ENCODE data around the gene CUX1. TPM values are rescaled to one million over a fixed set of nuclear protein-coding genes. Genes with fewer than 3 reads are reported as not detected.
"Not testable (repeated sequence)": the region's sequence is repeated elsewhere in the genome, so short reads cannot be mapped to it uniquely, and the experiment has no call there.

Gene CUX1
- polyA plus RNA-seq, 1 donor, result 43.6 TPM

DNA sequence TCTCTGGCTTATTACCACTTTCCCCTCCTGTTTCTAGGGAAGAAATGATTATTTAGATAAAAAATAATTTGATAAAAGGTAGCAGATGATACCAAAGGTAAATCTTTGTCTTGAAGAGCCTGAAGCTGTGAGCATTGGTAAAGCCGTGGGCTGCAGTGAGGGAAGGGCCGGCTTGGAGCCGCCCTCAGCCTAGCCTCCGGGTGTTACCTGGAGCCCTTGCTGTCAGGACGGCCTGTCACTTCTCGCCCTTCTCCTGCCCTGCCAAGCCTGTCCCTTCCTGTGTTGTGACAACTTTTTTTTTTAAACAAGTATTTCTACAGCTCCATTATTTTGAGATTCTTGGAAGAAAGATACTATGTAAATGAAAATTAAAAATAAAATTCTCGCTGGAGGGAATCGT, 7.0 kb downstream of the CUX1 start:
- no peak for DNase-seq

DNA sequence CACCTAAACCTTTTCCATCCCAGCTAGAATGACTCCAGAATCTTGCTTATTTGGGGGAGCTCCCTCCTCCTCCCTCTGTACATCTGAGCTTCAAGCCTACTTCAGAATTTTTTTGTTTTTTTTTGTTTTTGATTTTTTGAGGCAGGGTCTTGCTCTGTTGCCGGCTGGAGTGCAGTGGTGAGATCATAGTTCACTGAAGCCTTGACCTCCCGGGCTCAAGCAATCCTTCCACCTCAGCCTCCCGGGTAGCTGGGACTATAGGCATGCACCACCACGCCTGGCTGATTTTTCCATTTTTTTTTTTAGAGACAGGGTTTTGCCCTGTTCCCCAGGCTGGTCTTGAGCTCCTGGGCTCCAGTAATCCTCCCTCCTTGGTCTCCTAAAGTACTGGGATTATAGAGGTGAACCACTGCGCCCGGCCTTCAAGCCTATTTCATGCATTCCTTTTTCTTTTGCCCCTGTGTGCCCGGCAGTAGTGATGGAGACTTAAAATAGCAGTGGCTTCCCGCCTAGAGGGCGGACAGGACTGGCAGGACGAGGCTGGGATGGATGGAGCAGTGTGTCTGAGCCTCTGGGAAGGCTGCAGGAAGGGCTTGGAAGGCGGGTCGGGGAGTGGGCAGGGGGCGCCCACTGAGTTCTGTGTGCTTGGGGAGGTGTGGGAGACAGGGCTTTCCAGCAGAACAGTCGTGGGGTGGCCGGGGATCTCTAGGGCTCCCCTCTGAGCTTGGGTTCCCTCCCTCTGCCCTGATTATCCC, 8.8 kb downstream of the CUX1 start:
- DNase-seq, result no peak

DNA sequence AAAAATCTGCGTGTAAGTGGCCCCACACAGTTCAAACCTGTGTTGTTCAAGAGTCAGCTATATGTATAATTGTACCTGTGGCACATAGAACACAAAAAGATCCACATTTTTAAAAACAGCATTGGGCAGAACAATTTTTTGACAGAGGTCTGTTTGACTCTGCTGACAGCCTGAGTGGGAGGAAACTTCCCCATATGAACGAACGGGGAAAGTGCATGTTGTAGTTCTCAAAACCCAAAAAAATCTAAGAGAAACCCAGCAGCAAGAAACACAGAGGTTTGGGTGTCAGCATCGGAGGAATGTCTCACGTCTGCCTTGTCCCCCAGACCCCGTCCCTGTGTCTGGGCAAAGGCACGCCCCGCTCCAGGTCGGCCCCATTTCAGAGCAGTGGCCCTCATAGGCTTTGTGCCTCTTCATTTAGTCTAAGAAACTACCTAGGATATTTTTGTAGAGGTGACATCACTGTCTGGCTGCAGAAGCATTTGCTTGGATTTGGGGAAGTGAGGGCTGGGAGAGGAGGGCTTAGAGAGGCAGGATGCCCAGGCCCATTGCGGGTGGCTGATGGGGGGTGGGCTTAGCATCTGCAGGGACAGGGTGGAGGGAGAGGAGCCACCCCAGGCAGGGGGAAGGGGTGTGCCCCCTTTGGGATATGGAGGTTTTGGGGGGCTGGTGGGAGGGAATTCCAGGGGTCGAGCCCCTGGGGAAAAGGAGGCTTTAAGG, 11.0 kb downstream of the CUX1 start:
- no peak for DNase-seq

DNA sequence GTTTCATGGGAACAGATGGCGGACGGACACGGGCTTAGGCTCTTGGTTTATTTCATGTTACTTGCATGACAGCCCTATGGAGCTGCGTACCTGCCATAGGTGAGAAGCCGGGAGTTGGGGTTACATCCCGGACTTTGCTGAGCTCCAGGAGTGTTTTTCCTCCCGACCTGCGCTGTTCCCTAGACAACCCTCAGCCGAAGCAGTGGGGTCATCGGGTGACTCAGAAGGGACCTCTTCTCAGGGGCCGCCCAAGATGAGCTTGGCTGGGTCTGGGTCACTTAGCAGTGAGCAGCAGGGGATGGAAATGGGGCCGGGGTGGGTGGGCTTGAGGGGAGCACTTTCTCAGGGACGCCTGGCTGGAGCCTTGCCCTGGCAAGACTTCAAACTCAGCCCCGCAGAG, 11.9 kb downstream of the CUX1 start:
- no peak for DNase-seq

DNA sequence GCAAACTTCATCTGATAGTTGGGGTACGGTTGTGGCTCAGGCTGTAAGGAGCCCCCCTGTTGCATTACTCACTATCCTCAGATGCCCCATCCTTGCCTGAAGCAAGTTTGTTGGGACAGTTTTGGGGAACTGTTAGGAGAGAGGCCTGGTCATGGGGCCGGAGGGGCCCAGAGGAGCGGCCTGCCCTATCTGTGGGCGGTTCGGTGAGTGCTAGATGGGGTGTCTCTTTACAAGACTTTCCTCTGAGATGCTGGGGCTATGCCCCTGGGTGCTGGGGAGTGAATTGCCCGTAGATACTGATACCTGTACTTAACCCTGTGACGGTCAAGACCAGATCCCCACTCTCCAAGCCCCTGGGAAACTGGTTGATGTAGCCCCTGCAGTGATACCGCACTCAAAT, 12.4 kb downstream of the CUX1 start:
- no peak for DNase-seq

DNA sequence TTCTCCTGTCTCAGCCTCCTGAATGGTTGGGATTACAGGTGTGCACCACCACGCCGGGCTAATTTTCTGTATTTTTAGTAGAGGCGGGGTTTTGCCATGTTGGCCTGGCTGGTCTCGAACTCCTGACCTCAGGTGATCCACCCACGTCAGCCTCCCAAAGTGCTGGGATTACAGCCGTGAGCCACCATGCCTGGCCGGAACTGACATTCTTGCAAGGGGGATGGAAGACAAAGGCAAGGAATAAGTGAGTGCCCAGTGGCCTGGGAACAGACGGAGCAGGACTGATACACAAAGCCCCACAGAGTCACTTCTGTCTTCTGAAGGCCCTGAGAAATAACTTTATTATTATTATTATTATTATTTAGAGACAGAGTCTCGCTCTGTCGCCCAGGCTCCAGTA, 14.0 kb downstream of the CUX1 start:
- not testable (repeated sequence) for DNase-seq

DNA sequence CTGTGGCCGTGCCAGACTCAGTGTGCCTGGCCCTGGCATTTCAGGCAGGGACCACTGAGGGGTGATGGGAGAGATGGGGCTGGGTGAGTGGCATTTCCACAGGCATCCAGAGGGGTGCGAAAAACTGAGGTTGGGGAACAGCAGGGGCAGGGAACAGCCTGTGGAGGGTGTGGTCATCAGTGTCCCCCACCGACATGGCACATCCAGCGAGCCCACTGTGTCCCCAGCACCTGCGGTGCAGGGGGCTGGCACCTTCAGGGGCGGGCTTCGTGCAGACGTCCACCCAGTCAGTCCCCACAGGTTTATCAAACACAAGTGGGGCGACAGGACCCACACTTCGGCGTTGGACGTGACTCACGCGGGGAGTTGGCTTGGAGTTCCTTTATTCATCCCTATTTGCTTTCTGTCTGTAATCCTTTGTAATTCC, 14.8 kb downstream of the CUX1 start:
- no peak for DNase-seq

DNA sequence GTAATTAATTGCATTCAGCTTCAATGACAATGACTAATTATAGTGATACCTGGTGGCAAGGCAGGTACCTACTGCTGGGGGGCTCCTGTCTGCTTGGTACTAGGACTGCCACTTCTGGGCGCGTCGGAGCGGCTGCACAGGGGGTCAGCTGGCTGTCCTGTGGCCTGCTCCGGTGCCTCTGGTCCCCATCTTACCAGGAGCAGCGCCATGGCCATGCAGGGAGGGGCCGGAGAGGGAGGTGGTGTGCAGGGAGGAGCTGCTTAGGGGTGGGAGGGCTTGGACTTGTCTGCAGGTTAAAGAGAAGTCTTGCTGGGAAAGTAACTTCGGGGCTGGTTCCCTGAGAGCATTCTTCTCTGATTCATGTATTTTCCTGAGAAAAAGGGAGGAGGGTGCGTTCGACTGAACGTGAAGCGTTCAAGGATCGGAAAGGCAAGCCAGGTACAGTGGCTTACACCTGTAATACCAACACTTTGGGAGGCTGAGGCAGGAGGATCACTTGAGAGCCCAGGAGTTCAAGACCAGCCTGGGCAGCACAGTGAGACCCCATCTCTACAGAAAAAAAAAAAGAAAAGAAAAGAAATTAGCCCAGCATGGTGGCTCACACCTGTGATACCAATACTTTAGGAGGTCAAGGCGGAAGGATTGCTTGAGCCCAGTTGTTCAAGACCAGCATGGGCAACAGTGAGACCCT, 15.4 kb downstream of the CUX1 start:
- no peak for DNase-seq

DNA sequence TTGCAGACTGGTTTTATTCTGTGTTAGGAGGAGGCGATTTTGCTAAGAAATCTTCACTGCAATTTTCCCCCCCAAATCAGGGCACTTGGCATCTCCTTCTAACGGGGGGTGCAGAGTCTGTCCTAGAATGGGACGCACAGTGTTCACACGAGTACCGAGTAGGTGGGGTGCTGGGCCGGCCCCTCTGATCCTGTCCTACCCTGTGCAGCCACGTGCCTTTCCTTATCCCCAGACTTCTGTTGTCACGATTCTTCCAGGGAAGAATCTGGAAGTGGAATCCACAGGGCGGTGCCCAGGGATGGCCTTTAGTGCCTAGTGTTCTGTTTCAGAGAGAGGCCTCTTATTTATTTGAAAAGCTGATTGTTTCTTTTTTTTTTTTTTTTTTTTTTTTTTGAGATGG, 16.4 kb downstream of the CUX1 start:
- no peak for DNase-seq

DNA sequence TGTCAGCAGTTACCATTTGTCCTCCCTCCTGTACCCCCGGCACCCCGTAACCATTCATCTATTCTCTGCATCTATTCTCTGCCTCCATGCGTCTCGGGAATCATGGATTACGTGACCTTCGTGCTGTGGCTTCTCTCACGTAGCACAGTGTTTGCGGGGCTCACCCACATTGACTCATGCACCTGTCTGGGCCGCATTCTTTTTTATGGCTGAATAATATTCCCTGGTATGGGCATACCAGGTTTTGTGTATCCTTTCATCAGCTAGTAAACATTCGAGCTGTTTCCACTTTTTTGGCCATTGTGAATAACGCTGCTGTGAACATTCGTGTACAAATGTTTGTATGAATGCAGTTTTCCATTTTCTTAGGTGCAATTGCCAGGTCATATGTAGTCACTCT, 17.7 kb downstream of the CUX1 start:
- DNase-seq, result no peak

DNA sequence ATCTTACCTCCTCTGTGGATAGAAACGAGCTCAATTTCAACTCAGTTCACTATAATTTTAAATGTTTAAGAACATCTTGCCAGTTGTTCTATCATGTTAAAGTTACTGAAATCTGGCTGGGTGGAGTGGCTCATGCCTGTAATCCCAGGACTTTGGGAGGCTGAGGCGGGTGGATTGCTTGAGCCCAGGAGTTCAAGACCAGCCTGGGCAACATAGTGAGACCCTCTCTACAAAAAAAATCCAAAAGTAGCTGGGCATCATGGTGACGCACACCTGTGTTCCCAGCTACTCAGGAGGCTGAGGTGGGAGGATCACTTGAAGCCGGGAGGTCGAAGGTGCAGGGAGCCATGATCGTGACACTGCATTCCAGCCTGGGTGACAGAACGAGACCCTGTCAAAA, 20.0 kb downstream of the CUX1 start:
- DNase-seq, result not testable (repeated sequence)

DNA sequence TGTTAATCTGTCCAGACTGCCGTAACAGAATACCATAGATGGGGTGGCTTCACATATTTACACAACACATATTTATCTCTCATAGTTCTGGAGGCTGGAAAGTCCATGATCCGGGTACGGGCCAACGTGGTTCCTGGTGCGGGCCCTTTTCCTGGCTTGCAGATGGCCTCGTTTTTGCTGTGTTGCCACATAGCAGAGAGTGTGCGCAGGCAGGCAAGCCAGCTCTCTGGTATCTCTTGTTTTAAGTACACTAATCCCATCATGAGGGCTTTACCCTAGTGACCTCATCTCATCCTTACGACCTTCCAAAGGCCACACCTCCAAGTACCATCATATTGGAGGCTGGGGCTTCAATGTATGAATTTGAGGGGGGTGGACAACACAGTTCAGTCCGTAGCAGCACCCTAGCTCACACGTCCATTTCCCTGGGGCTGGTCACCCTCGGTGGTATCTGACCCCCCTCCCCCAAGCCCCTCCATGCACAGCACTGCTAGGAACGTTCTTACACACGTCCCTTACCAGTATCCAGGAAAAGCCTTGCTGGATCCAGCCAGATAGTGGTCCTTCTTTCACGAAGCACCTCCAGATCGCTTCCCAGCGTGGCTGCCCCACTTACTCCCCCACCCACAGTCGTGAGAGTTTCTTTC, 21.5 kb downstream of the CUX1 start:
- no peak for DNase-seq

DNA sequence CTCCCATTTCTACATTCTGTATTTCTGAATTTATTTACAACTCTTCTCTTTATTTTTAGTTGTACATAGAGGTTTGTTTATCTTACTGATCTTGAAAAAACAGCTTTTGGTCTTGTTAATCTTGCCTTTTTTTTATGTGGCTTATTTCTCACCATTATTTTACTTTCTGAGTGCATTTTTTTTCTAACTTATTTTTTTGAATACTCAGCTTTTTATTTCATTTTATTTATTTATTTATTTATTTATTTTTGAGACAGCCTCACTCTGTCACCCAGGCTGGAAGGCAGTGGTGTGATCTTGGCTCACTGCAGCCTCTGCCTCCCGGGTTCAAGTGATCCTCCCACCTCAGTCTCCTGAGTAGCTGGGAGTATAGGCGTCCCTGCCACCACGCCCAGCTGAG, 23.9 kb downstream of the CUX1 start:
- DNase-seq, result no peak

DNA sequence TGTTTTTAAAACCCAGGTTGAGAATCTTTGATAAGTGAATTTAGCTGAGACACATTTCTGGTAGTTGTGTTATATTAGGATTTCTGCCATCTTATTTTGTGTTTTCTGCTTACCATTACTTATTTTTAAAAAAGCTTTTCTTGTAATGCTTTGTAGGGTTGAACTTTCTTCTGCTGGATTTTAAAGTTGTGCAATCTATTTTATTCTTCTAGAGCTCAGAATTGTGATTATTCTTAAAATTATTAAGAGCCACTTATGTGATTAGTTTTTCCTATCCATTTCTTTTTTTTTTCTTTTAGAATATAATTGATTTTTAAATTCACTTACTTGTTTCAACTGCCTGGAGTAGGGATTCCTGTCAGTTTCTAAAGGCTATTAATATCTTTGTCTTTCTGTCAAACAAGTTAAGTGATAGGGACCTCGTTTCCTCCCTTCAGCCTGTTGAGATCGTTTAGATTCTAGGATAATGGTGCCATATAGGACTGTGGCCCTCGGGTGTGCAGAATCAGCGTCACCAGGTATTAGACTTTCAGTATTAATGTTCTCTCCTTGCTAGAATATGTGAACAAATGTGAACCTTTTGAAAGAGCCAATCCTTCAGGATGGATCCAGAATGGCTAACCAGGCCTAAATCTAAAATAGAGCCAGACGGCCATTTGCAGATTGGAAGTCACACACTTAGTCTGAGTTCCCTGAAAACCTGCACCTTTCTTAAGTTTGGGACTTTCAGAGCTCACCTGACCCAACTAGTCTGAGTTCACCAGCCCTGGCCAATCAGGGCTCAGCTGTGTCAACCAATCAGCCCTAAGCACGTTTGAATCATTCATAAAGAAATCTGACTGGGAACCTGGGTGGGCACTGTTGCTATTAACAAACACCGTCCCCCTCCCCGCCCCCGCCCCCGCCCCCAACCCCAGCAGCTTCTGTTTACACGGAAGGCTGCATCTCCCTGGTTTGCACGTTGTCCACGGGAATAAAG, 26.2 kb downstream of the CUX1 start:
- no peak for DNase-seq

DNA sequence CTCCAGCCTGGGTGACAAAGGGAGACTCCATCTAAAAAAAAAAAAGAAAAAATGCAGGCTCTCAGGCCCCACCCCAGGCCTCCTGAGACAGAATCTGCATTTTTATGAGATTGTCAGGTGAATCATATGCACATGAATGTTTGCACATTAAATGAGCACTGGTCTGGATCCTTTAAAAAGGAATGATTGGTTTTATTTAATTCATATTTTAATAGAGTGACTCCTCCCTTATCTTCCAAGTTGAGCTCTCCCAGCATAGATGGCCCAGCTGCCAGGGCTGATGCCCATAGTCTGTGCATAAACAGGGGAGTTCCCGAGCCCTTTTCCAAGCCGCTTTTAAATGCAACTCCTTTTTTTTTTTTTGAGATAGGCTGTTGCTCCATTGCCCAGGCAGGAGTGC, 28.5 kb downstream of the CUX1 start:
- DNase-seq, result no peak

DNA sequence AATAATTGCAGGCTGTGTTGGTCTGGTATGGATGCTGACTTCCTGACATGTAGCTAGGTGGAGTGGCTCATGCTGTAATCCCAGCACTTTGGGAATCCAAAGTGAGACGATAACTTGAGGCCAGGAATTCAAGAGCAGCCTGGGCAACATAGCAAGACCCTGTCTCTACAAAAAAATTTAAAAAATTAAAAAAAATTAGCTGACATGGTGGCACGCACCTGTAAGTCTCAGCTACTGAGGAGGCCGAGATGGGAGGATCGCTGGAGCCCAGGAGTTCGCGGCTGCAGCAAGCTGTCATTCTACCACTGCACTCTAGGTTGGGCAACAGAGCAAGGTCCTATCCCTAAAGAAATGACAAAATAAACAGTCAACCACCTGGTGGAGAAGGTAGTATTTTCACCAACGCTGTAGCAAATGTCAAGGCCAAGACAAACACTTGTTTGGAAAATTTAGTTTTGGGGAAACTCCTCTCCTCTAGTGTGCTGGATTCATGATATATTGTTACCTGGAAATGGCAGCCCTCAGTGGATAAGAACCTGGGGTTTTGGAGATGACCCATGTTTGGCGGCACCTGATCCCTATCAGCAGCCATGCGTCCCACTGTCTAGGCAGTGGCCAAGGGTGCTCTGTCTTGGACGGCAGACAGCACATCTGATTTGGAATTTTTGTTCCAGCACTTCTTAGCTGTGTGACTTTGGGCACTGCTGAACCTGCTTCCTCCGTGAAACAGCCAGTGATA, 29.5 kb downstream of the CUX1 start:
- no peak for DNase-seq

DNA sequence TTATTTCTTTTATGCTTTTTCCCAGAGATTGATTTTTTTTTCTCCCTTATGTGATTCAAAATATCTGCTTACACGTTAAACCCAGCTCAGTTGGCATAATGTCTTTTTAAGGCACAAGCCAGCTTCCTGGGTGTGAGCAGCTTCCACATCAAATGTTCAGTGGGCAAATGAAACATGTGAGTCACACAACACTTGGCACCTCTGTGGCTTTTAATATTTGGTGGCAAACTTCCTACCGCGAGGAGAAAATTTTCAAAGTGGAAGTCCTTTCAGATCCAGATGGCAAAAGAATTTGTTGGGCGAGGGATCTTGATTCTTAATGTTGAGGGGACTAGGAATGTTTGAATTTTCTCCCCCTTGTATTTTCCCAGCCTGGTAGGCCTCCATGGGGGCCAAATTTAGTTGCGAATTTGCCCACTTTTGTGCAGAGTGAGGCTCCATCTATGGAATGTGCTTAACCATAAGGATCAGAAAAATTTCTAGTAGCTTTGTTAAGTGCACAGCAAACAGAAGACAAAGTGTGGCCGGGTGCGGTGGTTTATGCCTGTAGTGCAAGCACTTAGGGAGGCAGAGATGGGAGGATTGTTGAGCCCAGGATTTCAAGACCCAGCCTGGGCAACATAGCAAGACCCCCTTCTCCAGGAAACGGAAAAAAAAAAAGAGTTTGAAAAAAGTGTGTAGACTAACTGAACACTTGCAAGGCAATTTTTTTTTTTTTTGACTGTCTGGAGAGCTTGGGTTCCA, 31.0 kb downstream of the CUX1 start:
- no peak for DNase-seq

DNA sequence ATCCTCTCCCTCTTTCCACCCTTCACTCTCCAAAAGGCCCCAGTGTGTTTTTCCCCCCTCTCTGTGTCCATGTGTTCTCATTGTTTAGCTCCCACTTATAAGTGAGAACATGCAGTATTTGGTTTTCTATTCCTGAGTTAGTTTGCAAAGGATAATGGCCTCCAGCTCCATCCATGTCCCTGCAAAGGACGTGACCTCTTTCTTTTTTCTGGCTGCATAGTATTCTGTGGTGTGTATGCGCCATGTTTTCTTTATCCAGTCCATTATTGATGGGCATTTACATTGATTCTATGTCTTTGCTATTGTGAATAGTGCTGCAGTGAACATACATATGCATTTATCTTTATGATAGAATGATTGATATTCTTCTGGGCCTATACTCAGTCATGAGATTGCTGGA, 31.9 kb downstream of the CUX1 start:
- not testable (repeated sequence) for DNase-seq

DNA sequence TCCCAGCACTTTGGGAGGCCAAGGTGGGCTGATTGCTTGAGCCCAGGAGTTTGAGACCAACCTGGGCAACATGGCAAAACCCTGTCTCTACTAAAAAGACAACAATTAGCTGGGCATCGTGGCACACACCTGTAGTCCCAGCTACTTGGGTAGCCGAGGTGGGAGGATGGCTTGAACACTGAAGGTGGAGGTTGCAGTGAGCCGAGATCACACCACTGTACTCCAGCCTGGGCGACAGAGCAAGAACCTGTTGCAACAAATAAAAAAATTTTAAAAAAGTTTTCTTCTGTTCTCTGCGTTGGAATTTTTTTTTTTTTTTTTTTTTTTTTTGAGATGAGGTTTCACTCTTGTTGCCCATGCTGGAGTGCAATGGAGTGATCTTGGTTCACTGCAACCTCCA, 34.9 kb downstream of the CUX1 start:
- DNase-seq, result not testable (repeated sequence)

DNA sequence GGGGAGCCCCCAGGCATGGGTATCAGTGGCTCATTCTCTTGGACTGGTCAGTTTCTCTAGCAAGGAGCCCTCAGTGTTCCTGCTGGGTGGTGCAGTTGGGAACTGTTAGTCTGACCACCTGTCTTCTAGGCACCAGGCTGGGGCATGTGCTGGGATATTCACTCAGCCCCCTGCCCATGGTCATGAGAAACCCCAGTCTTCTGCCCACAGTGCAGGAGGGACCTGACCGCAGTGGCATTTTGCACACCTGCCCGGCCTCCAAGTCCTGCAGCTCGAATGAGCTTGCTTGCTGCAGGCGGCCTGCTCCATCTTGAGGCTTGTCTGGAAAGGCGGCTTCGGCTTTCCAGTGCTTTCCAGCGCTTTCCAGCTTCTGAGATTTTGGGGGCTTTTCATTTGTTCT, 36.3 kb downstream of the CUX1 start:
- DNase-seq, result no peak
